Fibroblast of skin of left quadriceps (primary cell): ENCODE measurements around the gene C2.
"Not testable (repeated sequence)": the region's sequence is repeated elsewhere in the genome, so short reads cannot be mapped to it uniquely, and the experiment has no call there.

ENCODE experiments used
- DNase-seq, 2 experiments: peaks; one replicate each; pipeline ENCODE4 v3.0.0-alpha.2; 2013; ENCODE audit warnings: low read depth in 2 of 2

Gene C2

DNA sequence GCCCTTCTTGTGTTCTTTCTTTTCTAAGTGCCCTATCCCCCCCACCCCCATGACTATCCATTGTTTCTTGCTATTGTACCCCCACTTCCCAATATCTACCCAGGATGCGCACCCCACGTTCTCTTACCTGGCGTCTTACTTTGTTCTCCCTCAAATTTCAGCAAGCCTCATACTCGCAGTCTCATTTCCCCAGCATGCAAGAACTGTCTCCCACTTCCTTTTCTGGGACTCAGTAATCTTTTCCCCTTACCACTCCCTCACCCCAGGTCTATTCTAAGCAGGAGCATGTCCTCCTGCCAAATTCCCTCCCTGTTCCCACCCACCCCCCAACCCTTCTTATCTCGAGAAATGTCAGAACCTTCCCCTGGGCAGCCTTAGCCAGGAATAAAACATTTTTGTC is 28.3 kb upstream of the C2 start:
- DNase-seq = no peak

DNA sequence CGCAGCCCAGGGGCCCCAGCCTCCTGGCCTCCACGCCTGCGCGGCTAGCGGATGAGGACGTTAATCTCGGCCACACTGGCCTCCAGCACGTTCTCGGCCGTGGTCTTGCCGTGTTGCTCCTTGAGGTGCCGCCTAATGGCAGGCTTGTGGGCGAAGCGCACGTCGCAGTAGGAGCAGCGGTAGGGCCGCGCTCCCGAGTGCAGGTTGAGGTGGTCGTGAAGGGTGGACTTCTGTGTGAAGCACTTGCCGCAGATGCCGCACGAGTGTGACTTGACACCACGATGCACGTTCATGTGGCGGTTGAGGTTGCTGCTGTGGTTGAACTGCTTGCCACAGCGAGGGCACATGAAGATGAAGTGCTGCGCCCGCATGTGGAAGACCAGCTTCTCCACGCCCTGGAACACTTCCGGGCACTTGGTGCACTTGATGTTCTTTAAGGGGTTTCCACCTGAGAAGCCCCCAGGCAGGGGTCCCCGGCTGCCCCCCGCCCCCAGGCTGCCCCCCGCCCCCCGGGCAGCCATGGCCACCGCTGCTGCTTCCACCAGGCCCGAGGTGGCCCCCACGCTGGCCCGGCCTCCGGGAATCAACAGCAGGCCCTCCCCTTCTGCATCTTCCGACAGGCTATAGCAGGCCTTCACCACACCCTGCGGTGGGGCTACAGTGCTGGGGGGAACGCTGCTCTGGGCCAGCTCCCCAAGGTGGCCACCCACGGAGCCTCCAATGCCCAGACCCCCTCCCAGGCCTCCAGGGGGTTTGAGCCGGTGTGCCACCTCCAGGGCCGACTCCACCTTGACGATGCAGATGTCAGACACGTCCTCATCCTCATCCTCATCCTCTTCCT is 27.4 kb upstream of the C2 start:
- no peak for DNase-seq

DNA sequence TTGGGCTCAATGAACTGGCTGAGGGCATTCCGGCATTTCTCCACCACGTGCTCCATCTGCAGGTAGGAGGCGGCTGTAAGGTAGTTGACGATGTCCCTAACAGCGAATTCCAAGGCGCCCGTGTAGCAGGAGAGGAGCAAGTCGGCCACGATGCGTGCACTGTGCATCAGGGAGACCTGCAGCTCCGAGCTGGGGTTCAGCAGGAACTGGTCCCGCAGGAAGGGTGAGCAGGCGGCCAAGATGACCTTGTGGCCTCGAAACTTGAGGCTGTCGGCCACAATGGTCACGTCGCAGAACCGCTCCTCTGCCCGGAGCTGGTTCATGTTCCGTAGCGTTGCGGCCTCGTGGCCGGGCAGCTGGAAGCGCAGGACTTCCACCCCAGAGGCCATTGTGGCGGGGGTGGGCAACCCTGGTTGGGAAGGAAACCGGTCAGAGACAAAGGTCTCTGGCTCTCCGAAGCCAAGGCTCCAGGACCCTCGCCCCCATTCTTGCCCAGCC is 26.6 kb upstream of the C2 start:
- DNase-seq = no peak

DNA sequence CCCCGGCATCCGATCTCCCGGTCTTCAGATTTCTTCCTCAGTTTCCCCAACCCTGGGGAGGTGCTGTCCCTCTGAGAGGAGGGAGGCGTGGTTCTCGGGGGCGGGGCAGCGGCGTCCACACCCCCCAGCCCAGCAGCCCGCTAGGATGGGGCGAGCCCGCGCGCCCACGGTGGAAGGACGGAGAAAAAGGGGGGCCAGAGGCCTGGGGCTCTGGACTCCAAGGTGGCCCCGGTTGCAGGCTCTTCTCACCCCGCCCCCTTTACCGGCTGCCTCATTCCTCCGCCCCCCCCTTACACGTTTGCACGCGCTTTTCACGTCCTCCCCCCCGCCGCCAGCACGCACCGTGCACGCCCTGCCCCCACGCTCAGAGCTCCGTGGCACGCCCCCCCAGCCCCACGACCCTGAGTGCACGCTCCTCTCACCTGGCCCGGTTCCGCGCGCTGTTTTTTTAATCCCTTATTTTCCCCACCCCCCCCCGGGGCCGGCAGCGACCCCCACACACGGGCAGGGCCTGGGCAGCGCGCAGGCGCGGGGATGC is 26.0 kb upstream of the C2 start:
- no peak for DNase-seq

DNA sequence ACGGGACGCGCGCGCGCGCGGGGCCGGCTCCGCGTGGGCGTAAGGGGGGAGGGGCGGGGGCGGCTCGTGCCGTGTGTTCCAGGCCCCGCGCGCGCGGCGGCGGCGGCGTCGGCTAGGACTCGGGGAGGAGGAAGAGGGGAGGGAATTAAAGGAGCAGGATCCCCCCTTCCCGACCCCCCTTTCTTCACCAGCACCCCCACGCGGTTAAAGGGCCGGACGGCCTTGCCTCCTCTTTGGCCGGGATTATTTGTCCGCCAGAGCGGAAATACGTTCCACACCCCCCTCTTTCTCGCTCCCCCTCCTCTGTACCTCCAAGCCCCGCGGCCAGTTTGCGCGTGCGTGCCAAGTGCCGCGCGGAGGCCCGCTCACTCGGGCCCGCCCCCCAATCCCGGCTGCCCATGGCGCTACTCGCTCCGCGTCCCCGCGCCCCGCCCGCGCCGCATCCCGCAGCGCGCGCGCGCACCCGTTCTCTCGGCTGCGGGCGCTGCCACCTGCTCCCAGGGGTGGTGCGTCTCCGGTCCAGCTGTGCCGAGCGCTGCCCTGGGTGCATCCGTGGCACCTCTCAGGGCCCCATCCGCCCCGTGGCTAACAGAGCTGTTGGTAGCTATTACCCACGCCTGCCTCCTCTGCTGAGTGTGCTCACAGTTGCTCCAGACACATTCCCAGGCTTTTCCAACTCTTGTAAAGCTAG is 25.4 kb upstream of the C2 start, which contains the start of gene ZBTB12:
TSS of gene ZBTB12 (minus strand) at position 134 of the 691 bp plus-strand sequence. CDS start 781 bp downstream, outside the sequence.
- DNase-seq = peak; percentile 95 to 96

DNA sequence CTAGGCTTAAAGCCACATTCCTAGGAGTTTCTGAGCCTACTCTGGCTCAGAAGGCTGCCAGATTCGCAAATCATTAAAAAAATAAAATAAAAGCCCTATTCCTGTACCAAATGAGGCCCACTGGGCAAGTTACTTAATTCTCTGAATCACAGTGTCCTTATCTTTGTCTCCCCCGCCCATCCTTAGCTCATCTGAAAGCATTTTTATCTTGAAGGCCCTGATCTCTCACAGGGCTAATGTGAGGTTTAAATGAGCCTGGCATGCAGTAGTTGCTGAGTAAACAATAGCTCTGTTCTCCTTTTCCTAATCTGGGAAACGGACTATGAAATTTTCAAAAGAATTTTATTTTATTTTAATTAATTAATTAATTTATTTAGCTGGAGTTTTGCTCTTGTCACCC is 23.6 kb upstream of the C2 start:
- no peak for DNase-seq

DNA sequence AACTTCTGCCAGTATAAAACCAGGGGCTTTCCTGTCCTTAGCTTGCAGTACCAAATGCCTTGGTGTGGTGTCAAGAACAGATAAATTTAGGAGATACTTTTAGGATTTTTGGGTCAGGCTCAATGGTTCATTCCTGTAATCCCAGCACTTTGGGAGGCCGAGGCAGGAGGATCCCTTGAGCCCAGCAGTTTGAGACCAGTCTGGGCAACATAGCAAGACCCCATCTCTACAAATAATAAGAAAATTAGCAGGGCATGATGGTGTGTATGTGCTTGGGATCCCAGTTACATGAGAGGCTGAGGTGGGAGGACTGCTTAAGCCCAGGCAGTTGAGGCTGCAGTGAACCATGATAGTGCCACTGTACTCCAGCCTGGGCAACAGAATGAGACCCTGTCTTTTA is 22.5 kb upstream of the C2 start:
- DNase-seq = no peak

DNA sequence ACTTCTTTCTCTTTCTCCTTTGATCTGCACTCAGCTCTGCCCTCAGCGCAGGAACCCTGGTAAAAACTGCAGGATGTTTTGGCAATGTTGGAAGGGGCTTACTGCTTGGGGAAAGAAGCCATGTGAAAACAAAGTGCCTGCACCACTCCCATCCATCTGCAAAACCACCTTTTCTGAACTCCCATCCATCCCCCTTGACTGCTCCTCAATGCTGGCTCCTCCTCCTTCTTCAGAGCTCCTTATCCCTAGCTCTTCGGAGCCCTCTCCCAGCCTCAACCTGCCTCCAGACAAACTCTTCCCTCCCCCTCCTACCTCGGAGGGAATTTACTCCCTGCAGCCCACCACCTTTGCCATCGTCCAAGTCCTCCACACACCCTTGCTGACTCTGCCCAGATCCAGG is 21.4 kb upstream of the C2 start:
- DNase-seq = no peak

DNA sequence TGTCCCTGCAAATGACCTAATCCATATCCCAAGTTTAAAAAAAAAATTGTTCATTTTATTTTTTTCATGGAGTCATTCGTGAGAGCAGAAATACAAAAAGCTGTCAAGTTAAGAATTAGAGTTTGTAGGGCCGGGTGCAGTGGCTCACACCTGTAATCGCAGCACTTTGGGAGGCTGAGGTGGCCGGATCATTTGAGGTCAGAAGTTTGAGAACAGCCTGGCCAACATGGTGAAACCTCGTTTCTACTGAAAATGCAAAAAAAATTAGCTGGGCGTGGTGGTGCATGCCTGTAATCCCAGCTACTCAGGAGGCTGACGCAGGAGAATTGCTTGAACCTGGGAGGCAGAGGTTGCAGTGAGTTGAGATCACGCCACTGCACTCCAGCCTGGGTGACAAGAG is 20.8 kb upstream of the C2 start:
- DNase-seq = not testable (repeated sequence)

DNA sequence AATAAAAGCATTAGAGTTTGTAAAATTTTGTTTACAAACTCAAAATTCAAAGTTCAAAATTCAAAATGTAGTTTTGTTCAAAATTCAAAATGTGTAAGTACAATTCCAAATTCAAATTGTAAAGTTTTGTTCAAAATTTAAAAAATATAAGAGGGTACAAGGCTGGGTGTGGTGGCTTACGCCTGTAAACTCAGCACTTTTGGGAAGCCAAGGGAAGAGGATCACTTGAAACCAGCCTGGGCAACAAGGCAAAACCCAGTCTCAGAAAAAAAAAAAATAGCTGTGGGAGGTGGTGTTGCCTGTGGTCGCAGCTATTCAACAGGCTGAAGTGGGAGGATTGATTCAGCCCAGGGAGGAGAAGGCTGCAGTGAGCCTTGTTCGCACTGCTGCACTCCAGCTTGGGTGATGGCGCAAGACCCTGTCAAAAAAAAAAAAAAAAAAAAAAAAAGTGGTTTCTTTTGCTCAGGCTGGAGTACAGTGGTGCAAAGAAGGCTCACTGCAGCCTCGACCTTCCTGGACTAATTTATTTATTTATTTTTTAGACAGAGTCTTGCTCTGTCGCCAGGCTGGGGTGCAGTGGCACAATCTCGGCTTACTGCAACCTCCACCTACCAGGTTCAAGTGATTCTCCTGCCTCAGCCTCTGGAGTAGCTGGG is 20.2 kb upstream of the C2 start:
- DNase-seq = peak; percentile 53 to 56

DNA sequence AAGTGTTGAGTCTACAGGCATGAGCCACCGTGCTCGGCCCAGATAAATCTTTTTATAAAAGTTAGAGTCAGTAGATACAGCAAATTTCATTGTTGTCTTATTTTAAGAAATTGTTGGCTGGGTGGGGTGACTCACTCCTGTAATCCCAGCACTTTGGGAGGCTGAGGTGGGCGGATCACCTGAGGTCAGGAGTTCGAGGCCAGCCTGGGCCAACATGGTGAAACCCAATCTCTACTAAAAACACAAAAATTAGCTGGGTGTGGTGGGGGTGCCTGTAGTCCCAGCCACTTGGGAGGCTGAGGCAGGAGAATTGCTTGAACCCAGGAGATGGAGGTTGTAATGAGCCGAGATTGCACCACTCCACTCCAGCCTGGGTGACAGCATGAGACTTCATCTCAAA is 19.3 kb upstream of the C2 start:
- not testable (repeated sequence) for DNase-seq

DNA sequence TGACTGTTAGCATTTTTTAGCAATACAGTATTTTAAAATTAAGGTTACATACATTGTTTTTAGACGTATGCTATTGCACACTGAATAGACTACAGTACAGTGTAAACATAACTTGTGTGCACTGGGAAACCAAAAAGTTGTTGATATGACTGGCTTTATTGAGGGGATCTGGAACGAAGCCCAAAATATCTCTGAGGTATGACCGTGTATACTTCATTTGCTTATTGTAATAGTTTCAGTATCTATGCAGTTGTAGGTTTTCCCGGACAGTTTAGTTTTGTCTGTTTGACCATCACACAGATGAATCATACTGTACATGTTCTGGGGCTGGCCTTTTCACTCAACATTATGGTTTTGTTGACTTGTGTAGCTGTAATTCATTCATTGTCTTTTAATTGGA is 18.7 kb upstream of the C2 start:
- DNase-seq = no peak

DNA sequence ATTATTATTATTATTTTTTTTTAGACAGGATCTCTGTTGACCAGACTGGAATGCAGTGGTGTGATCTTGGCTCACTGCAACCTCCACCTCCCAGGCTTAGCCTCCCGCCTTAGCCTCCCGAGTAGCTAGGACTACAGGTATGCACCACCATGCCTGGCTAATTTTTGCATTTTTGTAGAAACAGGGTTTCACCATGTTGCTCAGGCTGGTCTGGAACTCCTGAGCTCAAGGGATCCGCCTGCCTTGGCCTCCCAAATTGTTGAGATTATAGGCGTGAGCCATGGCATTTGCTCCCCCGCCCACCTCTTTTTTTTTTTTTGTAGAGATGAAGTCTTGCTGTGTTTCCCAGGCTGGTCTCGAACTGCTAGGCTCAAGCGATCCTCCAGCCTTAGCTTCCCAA is 18.2 kb upstream of the C2 start:
- not testable (repeated sequence) for DNase-seq

DNA sequence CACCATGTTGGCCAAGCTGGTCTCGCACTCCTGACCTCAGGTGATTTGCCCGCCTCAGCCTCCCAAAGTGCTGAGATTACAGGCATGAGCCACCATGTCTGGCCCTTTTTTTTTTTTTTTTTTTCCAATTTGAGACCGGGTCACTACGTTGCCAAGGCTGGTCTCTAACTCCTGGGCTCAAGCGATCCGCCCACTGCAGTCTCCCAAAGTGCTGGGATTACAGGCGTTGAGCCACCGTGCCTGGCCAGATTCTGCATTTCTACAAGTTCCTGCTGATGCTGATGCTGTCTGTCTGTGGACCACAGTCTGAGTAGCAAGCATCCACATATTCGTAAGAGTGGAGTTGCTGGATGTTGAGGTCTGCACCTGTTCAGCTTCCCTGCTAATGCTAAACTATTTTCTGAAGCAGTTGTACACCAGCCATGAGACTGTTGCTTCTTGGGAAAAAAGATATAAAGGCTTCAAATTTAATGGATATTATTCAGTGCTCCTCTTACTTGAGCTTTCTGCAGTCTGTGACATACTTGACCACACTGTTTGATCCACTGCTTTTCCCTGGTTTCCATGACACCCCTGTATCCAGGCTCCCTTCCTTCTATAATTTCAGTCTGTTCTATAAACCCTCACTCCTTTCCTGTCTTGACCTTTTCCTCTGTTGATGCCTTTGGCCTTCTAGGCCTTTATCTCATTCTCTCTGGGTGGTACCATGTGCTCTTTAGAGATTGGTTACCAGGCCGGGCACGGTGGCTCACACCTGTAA is 15.5 kb upstream of the C2 start:
- DNase-seq = no peak

DNA sequence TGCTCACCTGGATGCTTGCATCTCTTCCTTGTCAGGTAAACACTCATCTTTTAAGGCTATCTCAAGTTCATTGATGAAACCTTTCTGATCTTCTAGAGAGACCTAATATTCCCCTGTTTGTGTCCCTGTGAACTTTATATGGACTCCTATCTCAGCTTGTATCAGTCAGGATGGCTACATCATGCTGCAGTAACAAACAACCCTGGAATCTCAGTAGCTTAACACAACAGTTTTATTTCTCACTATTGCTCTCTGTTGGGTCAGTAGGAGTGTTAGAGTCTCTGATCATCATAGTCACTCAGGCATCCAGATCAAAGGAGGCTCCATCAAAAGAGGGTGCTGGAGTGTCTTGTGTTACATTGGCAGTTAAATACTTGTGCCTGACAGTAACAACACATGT is 12.2 kb upstream of the C2 start:
- DNase-seq = no peak

DNA sequence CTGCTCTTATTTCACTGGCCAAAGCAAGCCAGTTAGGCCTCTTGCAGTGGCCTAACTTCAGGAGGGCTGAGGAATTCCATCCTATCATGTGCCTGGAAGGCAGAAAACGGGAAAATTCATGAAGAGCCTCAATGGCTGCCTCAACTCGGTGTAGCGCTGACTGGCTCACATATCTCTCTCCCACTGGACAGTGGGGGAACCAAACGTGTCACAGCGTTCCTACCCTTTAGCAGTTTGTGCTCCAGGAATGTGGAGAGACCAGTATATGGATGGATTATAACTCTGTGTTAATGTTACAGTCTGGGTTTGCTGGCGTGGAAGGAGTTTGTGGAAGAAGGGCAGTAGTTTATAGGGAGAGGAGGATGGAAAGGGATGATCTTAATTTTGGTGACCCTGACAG is 11.8 kb upstream of the C2 start:
- no peak for DNase-seq

DNA sequence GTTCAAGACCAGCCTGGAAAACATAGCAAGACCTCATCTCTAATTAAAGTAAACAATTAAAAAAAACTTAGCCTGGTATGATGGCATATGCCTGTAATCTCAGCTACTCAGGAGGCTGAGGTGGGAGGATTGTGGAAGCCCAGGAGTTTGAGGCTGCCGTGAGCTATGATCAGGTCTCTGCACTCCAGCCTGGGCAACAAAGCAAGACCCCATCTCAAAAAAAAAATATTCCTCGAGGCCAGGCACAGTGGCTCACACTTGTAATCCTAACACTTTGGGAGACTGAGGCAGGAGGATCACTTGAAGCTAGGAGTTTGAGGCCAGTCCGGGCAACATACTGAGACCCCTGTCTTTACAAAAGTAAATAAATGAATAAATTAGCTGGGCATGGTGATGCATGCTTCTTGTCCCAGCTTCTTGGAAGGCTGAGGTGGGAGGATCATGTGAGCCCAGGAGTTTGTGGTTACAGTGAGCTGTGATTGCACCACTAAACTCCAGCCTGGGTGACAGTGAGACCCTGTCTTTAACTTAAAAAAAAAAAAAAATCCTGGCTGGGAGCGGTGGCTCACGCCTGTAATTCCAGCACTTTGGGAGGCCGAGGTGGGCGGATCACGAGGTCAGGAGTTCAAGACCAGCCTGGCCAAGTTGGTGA is 9.3 kb upstream of the C2 start:
- DNase-seq = no peak

DNA sequence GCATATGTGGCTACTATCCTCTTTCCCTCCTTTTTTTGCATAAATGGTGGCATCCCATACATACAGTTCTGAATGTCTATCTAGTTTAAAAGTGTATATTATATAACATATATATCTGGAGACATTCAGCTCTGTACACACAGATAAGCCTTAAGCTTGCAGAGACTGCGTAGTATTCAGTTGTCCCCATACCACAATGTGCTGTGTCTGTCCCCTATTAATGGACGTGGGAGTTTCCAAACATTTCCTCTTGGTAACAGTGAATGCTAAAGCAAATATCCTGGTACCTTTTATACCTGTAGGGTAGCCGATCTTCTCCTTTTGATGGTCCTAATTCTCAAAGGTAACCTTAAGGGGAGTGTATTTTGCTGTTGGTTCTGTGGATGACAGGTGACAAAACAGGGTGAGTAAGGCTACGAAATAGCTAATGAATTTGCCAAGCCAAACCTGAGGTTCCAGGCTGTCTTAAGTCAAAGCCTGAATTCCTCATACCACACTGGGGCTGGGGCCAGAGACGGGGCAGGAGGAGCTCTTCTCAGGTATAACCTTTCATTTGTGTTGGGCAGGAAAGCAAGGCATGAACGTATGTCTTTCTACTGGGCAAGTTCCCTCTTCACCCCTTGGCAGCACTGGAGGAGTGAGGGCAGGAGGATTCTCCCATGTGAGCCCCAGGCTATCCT is 7.8 kb upstream of the C2 start:
- no peak for DNase-seq

DNA sequence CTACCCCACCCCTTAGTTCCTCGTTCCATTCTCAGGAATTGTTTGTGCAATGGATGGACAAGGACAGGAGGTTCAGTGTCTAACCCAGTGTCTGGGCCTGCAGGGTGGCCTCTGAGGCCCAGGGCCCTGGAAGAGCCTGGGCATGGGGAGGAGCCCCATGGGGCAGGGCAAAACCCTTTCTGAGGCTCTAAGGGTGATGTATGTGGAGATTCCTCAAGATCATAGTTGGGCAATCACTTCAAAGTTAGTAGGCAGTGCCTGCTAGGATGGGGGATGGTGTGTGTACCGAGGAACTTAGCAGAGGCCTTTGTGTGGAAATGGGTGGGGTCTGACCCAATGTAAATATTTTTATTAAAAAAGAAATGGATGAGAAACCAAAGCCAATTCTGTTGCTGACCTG is 6.7 kb upstream of the C2 start:
- no peak for DNase-seq

DNA sequence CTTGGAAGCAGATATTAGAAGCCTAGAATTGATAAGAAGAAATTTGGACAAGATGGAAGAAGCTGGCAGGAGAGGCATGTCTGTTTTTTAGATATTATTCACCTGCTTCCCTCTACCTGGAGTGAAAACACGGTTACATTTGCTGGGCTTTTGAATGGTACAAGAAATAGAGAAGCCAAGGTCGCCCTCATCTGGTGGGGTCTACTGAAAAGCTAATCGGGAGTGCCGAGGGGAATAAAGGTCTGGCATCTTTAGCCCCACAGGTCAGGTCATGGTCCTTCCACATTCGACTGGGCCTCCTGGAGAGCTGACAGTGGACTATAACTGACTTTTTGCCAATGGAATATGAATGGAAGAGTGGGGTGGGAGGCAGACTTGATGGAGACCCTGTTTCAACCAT is 4.6 kb upstream of the C2 start:
- no peak for DNase-seq
